IMR-90 (cell line): ENCODE results near the gene FMO5. TPM values are rescaled to one million over a fixed set of nuclear protein-coding genes. Genes with fewer than 3 reads are reported as not detected.

ENCODE experiments used
- ATAC-seq: fragments of 200-7000 bp; cut with Tn5 transposase; 2 replicates; pipeline ENCODE4 v1.9.1; 2020; ENCODE audit warnings: low read depth, mild to moderate bottlenecking, moderate library complexity
- BruUV-seq: library from RNA; stranded (reverse); fragments of 400-500 nt; replicated peaks from 2 replicates; lab custom pipeline; 2021; lab: Mats Ljungman, UMichigan
- CTCF ChIA-PET: fragments of 300-600 bp; formaldehyde crosslinking; extraction: SDS; loops from one replicate; lab custom pipeline; 2021; ENCODE audit warnings: antibody characterized with exemption; lab: Yijun Ruan, JAX
- POLR2A ChIA-PET: fragments of 300-600 bp; sonication (Branson Sonifier 250); formaldehyde crosslinking; loops from one replicate; lab custom pipeline; 2022; ENCODE audit warnings: antibody characterized with exemption; ENCODE audit not compliant: unreplicated experiment; lab: Charles Lee
- DNase-seq: peaks from one replicate; pipeline ENCODE4 v3.0.0; 2013
- H2AFZ ChIP-seq: replicated peaks from 2 replicates; pipeline ENCODE3; 2013; ENCODE audit warnings: low read length, mild to moderate bottlenecking; ENCODE audit not compliant: poor library complexity
- H2AK5ac ChIP-seq: 2 replicates; pipeline ENCODE4 v1.6.1; 2013; ENCODE audit warnings: low read depth, low read length, inconsistent platforms
- H2AK9ac ChIP-seq: replicated peaks from 2 replicates; pipeline ENCODE3; 2013; ENCODE audit warnings: mild to moderate bottlenecking, low read depth, low read length, moderate library complexity; ENCODE audit not compliant: poor library complexity
- H2BK120ac ChIP-seq: 2 replicates; pipeline ENCODE4 v1.6.1; 2013; ENCODE audit warnings: low read depth, low read length, inconsistent platforms
- H2BK15ac ChIP-seq: 3 replicates; pipeline ENCODE4 v1.6.1; 2013; ENCODE audit warnings: low read depth, low read length, inconsistent platforms
- H2BK20ac ChIP-seq: 2 replicates; pipeline ENCODE4 v1.6.1; 2013; ENCODE audit warnings: low read depth, mild to moderate bottlenecking, inconsistent platforms, low read length, moderate library complexity
- H2BK5ac ChIP-seq: 2 replicates; pipeline ENCODE4 v1.6.1; 2013; ENCODE audit warnings: mild to moderate bottlenecking, low read depth, low read length, inconsistent platforms; ENCODE audit not compliant: poor library complexity, severe bottlenecking
- H3K14ac ChIP-seq: replicated peaks from 2 replicates; pipeline ENCODE4 v1.6.1; 2013; ENCODE audit warnings: low read depth, low read length, inconsistent platforms
- H3K18ac ChIP-seq: 2 replicates; pipeline ENCODE4 v1.6.1; 2013; ENCODE audit warnings: low read depth, low read length, control low read depth
- H3K23ac ChIP-seq: 2 replicates; pipeline ENCODE4 v1.6.1; 2013; ENCODE audit warnings: low read depth, low read length, inconsistent platforms
- H3K27ac ChIP-seq: 2 replicates; pipeline ENCODE4 v1.5.1; 2013; ENCODE audit warnings: mild to moderate bottlenecking, control low read depth, low read length; ENCODE audit not compliant: insufficient read depth
- H3K27me3 ChIP-seq: 2 replicates; pipeline ENCODE4 v1.6.1; 2013; ENCODE audit warnings: low read length; ENCODE audit not compliant: control insufficient read depth, insufficient read depth
- H3K36me3 ChIP-seq: 2 replicates; pipeline ENCODE4 v1.6.1; 2013; ENCODE audit warnings: low read length, mixed read lengths; ENCODE audit not compliant: control insufficient read depth, insufficient read depth
- H3K4ac ChIP-seq: 2 replicates; pipeline ENCODE4 v1.6.1; 2013; ENCODE audit warnings: low read depth, low read length, inconsistent platforms
- H3K4me1 ChIP-seq: 2 replicates; pipeline ENCODE4 v1.6.1; 2013; ENCODE audit warnings: low read length, mixed read lengths; ENCODE audit not compliant: control insufficient read depth, insufficient read depth
- H3K4me2 ChIP-seq: 2 replicates; pipeline ENCODE4 v1.6.1; 2013; ENCODE audit warnings: low read depth, mild to moderate bottlenecking, control low read depth, low read length, moderate library complexity
- H3K4me3 ChIP-seq: 2 replicates; pipeline ENCODE4 v1.5.1; 2013; ENCODE audit warnings: low read depth, mild to moderate bottlenecking, control low read depth, low read length, moderate library complexity; ENCODE audit not compliant: insufficient read depth
- H3K56ac ChIP-seq: 2 replicates; pipeline ENCODE4 v1.6.1; 2013; ENCODE audit warnings: low read length, inconsistent platforms; ENCODE audit not compliant: insufficient read depth; ENCODE audit errors: extremely low read depth
- H3K79me1 ChIP-seq, 2 experiments: 2 replicates each; pipeline ENCODE4 v1.6.1; 2013; ENCODE audit warnings: low read length in 2 of 2, inconsistent platforms in 1 of 2, low read depth in 1 of 2
- H3K9ac ChIP-seq: 2 replicates; pipeline ENCODE4 v1.6.1; 2013; ENCODE audit warnings: low read depth, low read length, control low read depth
- H3K9me1 ChIP-seq: 2 replicates; pipeline ENCODE4 v1.6.1; 2013; ENCODE audit warnings: low read length, inconsistent platforms; ENCODE audit not compliant: insufficient read depth
- H3K9me3 ChIP-seq: 2 replicates; pipeline ENCODE4 v1.6.1; 2013; ENCODE audit warnings: low read length; ENCODE audit not compliant: control insufficient read depth, insufficient read depth
- H4K20me1 ChIP-seq: 2 replicates; pipeline ENCODE4 v1.6.1; 2013; ENCODE audit warnings: low read length, inconsistent platforms; ENCODE audit not compliant: insufficient read depth
- H4K5ac ChIP-seq: 2 replicates; pipeline ENCODE4 v1.6.1; 2013; ENCODE audit warnings: mild to moderate bottlenecking, low read depth, low read length, control low read depth
- H4K8ac ChIP-seq, 2 experiments: 2 replicates each; pipeline ENCODE4 v1.6.1; 2013; ENCODE audit warnings: low read depth in 2 of 2, low read length in 2 of 2, control low read depth in 1 of 2, inconsistent platforms in 1 of 2
- H4K91ac ChIP-seq: 2 replicates; pipeline ENCODE4 v1.6.1; 2013; ENCODE audit warnings: low read depth, low read length, inconsistent platforms; ENCODE audit not compliant: insufficient read depth
- BHLHE40 ChIP-seq: fragments of 150-350 bp; IDR thresholded peaks from 2 replicates; pipeline ENCODE4 v1.6.1; 2016; ENCODE audit warnings: mild to moderate bottlenecking, low read depth, low read length
- CTCF ChIP-seq: conservative IDR thresholded peaks from 2 replicates; pipeline ENCODE4 v1.5.1; 2012; ENCODE audit warnings: mild to moderate bottlenecking, low read depth, low read length, improper control_type of control experiment
- FOS ChIP-seq: fragments of 150-350 bp; IDR thresholded peaks from 2 replicates; pipeline ENCODE4 v1.6.1; 2016; ENCODE audit warnings: low read depth, low read length
- MAFK ChIP-seq: IDR thresholded peaks from 2 replicates; pipeline ENCODE4 v1.6.1; 2012; ENCODE audit warnings: low read depth, low read length, improper control_type of control experiment
- MXI1 ChIP-seq: IDR thresholded peaks from 2 replicates; pipeline ENCODE4 v1.6.1; 2012; ENCODE audit warnings: low read depth, mild to moderate bottlenecking, low read length, moderate library complexity, borderline replicate concordance
- NFE2L2 ChIP-seq: fragments of 150-350 bp; IDR thresholded peaks from 2 replicates; pipeline ENCODE4 v1.6.1; 2016; ENCODE audit warnings: low read depth, mild to moderate bottlenecking, low read length
- POLR2A ChIP-seq: IDR thresholded peaks from 2 replicates; pipeline ENCODE4 v1.6.1; 2012; ENCODE audit warnings: mild to moderate bottlenecking, low read depth, low read length
- RAD21 ChIP-seq: IDR thresholded peaks from 2 replicates; pipeline ENCODE4 v1.6.1; 2012; ENCODE audit warnings: low read length, improper control_type of control experiment
- RFX5 ChIP-seq: IDR thresholded peaks from 2 replicates; pipeline ENCODE4 v1.8.0; 2012; ENCODE audit warnings: low read depth, mild to moderate bottlenecking, low read length, moderate library complexity
- USF2 ChIP-seq: fragments of 150-350 bp; IDR thresholded peaks from 2 replicates; pipeline ENCODE4 v1.6.1; 2017; ENCODE audit warnings: mild to moderate bottlenecking, antibody characterized with exemption, low read length, low read depth
- WGBS, 2 experiments: methylation state at CpG; one replicate each; pipeline versions ENCODE4 v1.1.5 to v1.1.7; 2013; ENCODE audit warnings: missing lambda C conversion rate in 2 of 2; ENCODE audit not compliant: insufficient read length in 1 of 2; ENCODE audit errors: extremely low coverage in 2 of 2; 5-methylcytosine and 5-hydroxymethylcytosine counted together
- dilution Hi-C: fragments of 300-500 bp; cut with HindIII; formaldehyde crosslinking; loops from one replicate; pipeline ENCODE4 v1.14.3; 2018; ENCODE audit warnings: low sequenced_read_pairs; ENCODE audit not compliant: unreplicated experiment
- in situ Hi-C: fragments of 300-500 bp; cut with MboI; formaldehyde crosslinking; loops from 3 replicates; pipeline ENCODE4 v1.14.3; 2019; ENCODE audit warnings: low sequenced_read_pairs, inconsistent platforms, mixed read lengths
- intact Hi-C: fragments of 100-400 bp; cut with micrococcal nuclease; formaldehyde crosslinking; loops from 2 replicates; pipeline ENCODE4 v1.10.0; 2022
- polyA plus RNA-seq, 3 experiments: library from polyadenylated mRNA; depleted of rRNA; stranded (reverse); fragments of >200 nt; gene quantifications; 2 replicates each; pipeline ENCODE4 v1.2.3, GENCODE V29; 2012; ENCODE audit warnings: low replicate concordance in 1 of 3
- total RNA-seq: library from RNA; depleted of rRNA; stranded (reverse); fragments of >200 nt; gene quantifications from 2 replicates; pipeline ENCODE4 v1.2.3, GENCODE V29; 2012
- TF ChIP-seq, protein P1 (sequence below): fragments of 150-350 bp; IDR thresholded peaks from 2 replicates; pipeline ENCODE4 v1.6.1; 2016; ENCODE audit warnings: low read depth, mild to moderate bottlenecking, low read length, moderate library complexity, borderline replicate concordance

The FMO5 gene
- total and polyA plus RNA-seq, 2 of the 4 experiments (the other 2 are of a cell fraction) = 0.36 to 0.51 TPM

GRCh38 chr1:147214325-147214724 is 10.8 kb downstream of the FMO5 start:
- no peak overlapping the region for H4K5ac ChIP-seq
- no peak overlapping the region for H2AFZ ChIP-seq
- no peak overlapping the region for H3K23ac ChIP-seq
- H3K4me2 ChIP-seq = no peak overlapping the region
- H3K4me3 ChIP-seq = no peak overlapping the region
- no peak overlapping the region for H3K9ac ChIP-seq
- no peaks in the 10 kb centered on the region for H3K79me1 ChIP-seq
- H3K18ac ChIP-seq = no peak overlapping the region
- H2BK15ac ChIP-seq = no peak overlapping the region
- in situ Hi-C loops = no loop called here
- POLR2A ChIA-PET = no interaction called here
- BruUV-seq = no TSS peak
- dilution Hi-C loops = no loop called here
- H3K4ac ChIP-seq = no peak overlapping the region
- no peaks in the 10 kb centered on the region for H4K20me1 ChIP-seq
- H2AK9ac ChIP-seq = no peak overlapping the region
- no peak overlapping the region for H3K14ac ChIP-seq
- DNase-seq = no peak
- no peaks in the 10 kb centered on the region for H3K4me1 ChIP-seq
- no peak overlapping the region for H3K27ac ChIP-seq
- TF ChIP-seq MXI1 (no peak), RAD21 (no peak), FOS (no peak), CTCF (no peak), POLR2A (no peak), RFX5 (no peak), NFE2L2 (no peak), BHLHE40 (no peak), USF2 (no peak), MAFK (no peak)
- TF ChIP-seq, protein P1, sequence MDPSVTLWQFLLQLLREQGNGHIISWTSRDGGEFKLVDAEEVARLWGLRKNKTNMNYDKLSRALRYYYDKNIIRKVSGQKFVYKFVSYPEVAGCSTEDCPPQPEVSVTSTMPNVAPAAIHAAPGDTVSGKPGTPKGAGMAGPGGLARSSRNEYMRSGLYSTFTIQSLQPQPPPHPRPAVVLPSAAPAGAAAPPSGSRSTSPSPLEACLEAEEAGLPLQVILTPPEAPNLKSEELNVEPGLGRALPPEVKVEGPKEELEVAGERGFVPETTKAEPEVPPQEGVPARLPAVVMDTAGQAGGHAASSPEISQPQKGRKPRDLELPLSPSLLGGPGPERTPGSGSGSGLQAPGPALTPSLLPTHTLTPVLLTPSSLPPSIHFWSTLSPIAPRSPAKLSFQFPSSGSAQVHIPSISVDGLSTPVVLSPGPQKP = no peak
- no peak overlapping the region for H2AK5ac ChIP-seq
- no peak overlapping the region for H4K8ac ChIP-seq
- 40% methylated on average over 1 of the region's 7 CpGs; no CpG with 5 or more reads in 1 of the 2 experiments for WGBS, 2 experiments
- ATAC-seq = no peak
- intact Hi-C loops = no loop called here
- H3K9me1 ChIP-seq = no peaks in the 10 kb centered on the region; the same call in 1 of the 2 replicates
- no peaks in the 10 kb centered on the region for H3K36me3 ChIP-seq
- CTCF ChIA-PET = no interaction called here
- H3K56ac ChIP-seq = no peak overlapping the region
- no peak overlapping the region for H2BK20ac ChIP-seq
- no peaks in the 10 kb centered on the region for H3K9me3 ChIP-seq
- no peaks in the 10 kb centered on the region for H3K27me3 ChIP-seq
- no peak overlapping the region for H4K91ac ChIP-seq
- no peak overlapping the region for H2BK120ac ChIP-seq
- H2BK5ac ChIP-seq = no peak overlapping the region
